ENCODE results near the gene CCDC116. TPM values are rescaled to one million over a fixed set of nuclear protein-coding genes. Genes with fewer than 3 reads are reported as not detected.
"Not testable (repeated sequence)": the region's sequence is repeated elsewhere in the genome, so short reads cannot be mapped to it uniquely, and the experiment has no call there.

CCDC116 gene
- total RNA-seq, 4 donors from 2014 or later, result 0.16 to 1.3 (median 0.20) TPM

- Histone ChIP-seq H3K4me3 (no peak overlapping the region), H3K27ac (no peak overlapping the region), H3K27me3 (no peaks in the 10 kb centered on the region), H3K4me1 (peaks cover 0 to 11% (median 0%) of the 10 kb centered on the region in 3 donors), H3K36me3 (peaks cover 0 to 59% of the 10 kb centered on the region in 2 donors), H3K9me3 (no peaks in the 10 kb centered on the region)
- ATAC-seq, result no peak
- WGBS, 2 donors (ENCODE audit: low coverage in 1 of 2), result 88 to 93% methylated on average over 5 to 6 of the region's 7 CpGs
- no peak for TF ChIP-seq POLR2AphosphoS5 (IDR thresholded peaks at IDR 0.05)
- TF ChIP-seq POLR2A (IDR thresholded peaks at IDR 0.05), result no peak
- no peak for TF ChIP-seq CTCF (IDR thresholded peaks at IDR 0.05)
- TF ChIP-seq EP300 (IDR thresholded peaks at IDR 0.05), result no peak
Measured at GRCh38 chr22:21612858-21613257, 19.7 kb upstream of the CCDC116 start.

- H3K27ac ChIP-seq, result no peak overlapping the region
- H3K27me3 ChIP-seq, result no peaks in the 10 kb centered on the region
- H3K9me3 ChIP-seq, result no peaks in the 10 kb centered on the region
- no peak overlapping the region for H3K4me3 ChIP-seq
- 89 to 93% methylated on average over 3 to 4 of the region's 4 CpGs for WGBS, 2 donors (ENCODE audit: low coverage in 1 of 2)
- peaks cover 0 to 64% of the 10 kb centered on the region in 2 donors for H3K36me3 ChIP-seq
- ATAC-seq, result no peak
- TF ChIP-seq EP300 (IDR thresholded peaks at IDR 0.05), result no peak
- TF ChIP-seq POLR2AphosphoS5 (IDR thresholded peaks at IDR 0.05), result no peak
- no peak for TF ChIP-seq CTCF (IDR thresholded peaks at IDR 0.05)
- TF ChIP-seq POLR2A (IDR thresholded peaks at IDR 0.05), result no peak
- peaks cover 0 to 7% (median 0%) of the 10 kb centered on the region in 3 donors for H3K4me1 ChIP-seq
Measured at GRCh38 chr22:21613553-21614233, 18.9 kb upstream of the CCDC116 start.

- ATAC-seq, result no peak
- Histone ChIP-seq H3K27ac (no peak overlapping the region), H3K9me3 (no peaks in the 10 kb centered on the region), H3K4me3 (no peak overlapping the region), H3K4me1 (peaks cover 0 to 8% (median 0%) of the 10 kb centered on the region in 3 donors), H3K36me3 (peaks cover 0 to 55% of the 10 kb centered on the region in 2 donors), H3K27me3 (no peaks in the 10 kb centered on the region)
- TF ChIP-seq POLR2A (IDR thresholded peaks at IDR 0.05), result no peak
- no peak for TF ChIP-seq POLR2AphosphoS5 (IDR thresholded peaks at IDR 0.05)
- TF ChIP-seq CTCF (IDR thresholded peaks at IDR 0.05), result no peak
- TF ChIP-seq EP300 (IDR thresholded peaks at IDR 0.05), result no peak
- 72 to 90% methylated on average over 3 to 4 of the region's 4 CpGs for WGBS, 2 donors (ENCODE audit: low coverage in 1 of 2)
Measured at GRCh38 chr22:21615731-21616130, 16.8 kb upstream of the CCDC116 start.

DNA sequence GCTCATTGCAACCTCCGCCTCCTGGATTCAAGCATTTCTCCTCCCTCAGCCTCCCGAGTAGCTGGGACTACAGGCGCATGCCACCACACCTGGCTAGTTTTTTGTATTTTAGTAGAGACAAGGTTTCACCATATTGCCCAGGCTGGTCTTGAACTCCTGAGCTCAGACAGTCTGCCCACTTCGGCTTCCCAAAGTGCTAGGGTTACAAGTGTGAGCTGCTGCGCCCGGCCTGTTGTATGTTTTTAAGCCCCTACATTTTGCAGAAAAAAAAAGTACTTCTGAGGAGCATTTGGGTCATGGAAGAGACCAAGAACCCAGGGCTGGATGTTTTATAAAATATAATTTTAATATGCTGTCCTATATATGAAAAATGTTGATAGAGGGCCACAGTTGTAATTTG is 15.2 kb upstream of the CCDC116 start:
- WGBS, 2 donors (ENCODE audit: low coverage in 1 of 2), result 95% methylated on average over 6 of the region's 6 CpGs; no CpG with 5 or more reads in 1 of the 2 donors
- not testable (repeated sequence) for H3K27ac ChIP-seq, ATAC-seq, H3K4me3 ChIP-seq, H3K27me3 ChIP-seq, H3K9me3 ChIP-seq
- Histone ChIP-seq H3K36me3 (peaks cover 0 to 41% of the 10 kb centered on the region in 2 donors), H3K4me1 (peaks cover 0 to 12% (median 0%) of the 10 kb centered on the region in 3 donors)

- 75 to 85% methylated on average over 1 to 2 of the region's 3 CpGs for WGBS, 2 donors (ENCODE audit: low coverage in 1 of 2)
- TF ChIP-seq CTCF (IDR thresholded peaks at IDR 0.05), result no peak
- TF ChIP-seq EP300 (IDR thresholded peaks at IDR 0.05), result no peak
- TF ChIP-seq POLR2AphosphoS5 (IDR thresholded peaks at IDR 0.05), result no peak
- no peak for TF ChIP-seq POLR2A (IDR thresholded peaks at IDR 0.05)
Measured at GRCh38 chr22:21621025-21621424, 11.5 kb upstream of the CCDC116 start.

More at GRCh38 chr22:21621025-21621424, 11.5 kb upstream of the CCDC116 start:
- no peak overlapping the region for H3K27ac ChIP-seq
- H3K36me3 ChIP-seq, result peaks cover 0 to 22% of the 10 kb centered on the region in 2 donors
- no peak for ATAC-seq
- no peaks in the 10 kb centered on the region for H3K27me3 ChIP-seq
- H3K4me1 ChIP-seq, result peaks cover 0 to 43% (median 4%) of the 10 kb centered on the region in 3 donors
- no peak overlapping the region for H3K4me3 ChIP-seq
- H3K9me3 ChIP-seq, result no peaks in the 10 kb centered on the region
